WI38 (cell line): ENCODE measurements around the gene CCPG1.
"Not testable (repeated sequence)": the region's sequence is repeated elsewhere in the genome, so short reads cannot be mapped to it uniquely, and the experiment has no call there.

Experiments
- H3K4me3 ChIP-seq: 2 replicates; pipeline ENCODE4 v1.5.1; 2011; ENCODE audit warnings: low read depth, mild to moderate bottlenecking, control low read depth, low read length
- TF ChIP-seq, protein P1 (sequence below): IDR thresholded peaks from 2 replicates; pipeline ENCODE4 v1.5.1; 2012; ENCODE audit warnings: low read depth, mild to moderate bottlenecking, control low read depth, low read length

CCPG1 gene

DNA sequence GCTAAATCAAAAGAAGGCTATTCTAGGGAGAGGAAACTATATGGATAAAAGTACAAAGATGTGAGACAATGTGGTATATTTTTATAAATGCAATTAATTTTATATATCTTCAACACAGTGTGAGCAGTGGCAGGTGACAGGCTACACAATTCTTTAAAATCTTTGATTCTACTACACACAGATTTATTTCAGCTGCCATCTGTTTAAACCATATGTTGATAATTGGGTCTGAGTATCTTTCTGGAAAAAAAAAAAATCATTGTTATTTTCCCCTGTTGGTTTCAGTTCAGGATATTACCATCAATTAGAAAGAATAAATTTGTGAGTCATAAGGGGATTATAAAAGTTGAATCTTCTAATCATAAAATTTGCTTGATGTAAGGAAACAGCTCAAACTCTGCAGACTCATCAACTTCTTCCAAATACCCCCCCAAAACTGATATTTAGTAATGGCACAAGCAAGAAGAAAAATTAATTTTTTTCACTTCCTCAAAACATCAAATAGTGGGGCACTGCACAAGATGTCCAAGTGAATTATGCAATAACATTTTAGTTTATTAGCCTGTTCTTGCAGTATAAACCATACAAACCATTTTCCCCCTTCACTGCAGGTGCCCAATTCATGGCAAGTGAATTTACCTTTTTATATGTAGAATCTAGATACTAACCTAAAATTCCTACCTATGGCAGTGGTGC, 12.2 kb upstream of the CCPG1 start:
- TF ChIP-seq, protein P1, sequence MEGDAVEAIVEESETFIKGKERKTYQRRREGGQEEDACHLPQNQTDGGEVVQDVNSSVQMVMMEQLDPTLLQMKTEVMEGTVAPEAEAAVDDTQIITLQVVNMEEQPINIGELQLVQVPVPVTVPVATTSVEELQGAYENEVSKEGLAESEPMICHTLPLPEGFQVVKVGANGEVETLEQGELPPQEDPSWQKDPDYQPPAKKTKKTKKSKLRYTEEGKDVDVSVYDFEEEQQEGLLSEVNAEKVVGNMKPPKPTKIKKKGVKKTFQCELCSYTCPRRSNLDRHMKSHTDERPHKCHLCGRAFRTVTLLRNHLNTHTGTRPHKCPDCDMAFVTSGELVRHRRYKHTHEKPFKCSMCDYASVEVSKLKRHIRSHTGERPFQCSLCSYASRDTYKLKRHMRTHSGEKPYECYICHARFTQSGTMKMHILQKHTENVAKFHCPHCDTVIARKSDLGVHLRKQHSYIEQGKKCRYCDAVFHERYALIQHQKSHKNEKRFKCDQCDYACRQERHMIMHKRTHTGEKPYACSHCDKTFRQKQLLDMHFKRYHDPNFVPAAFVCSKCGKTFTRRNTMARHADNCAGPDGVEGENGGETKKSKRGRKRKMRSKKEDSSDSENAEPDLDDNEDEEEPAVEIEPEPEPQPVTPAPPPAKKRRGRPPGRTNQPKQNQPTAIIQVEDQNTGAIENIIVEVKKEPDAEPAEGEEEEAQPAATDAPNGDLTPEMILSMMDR, result no peak
- no peak overlapping the region for H3K4me3 ChIP-seq

DNA sequence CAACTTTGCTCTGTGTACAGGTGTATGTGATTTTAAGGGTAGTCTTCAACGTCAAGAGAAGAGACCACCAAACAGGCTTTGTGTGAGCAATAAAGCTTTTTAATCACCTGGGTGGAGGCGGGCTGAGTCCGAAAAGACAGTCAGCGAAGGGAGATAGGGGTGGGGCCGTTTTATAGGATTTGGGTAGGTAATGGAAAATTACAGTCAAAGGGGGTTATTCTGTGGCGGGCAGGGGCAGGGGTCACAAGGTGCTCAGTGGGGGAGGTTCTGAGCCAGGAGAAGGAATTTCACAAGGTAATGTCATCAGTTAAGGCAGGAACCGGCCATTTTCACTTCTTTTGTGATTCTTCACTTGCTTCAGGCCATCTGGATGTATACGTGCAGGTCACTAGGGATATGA, 9.5 kb upstream of the CCPG1 start:
- not testable (repeated sequence) for H3K4me3 ChIP-seq

DNA sequence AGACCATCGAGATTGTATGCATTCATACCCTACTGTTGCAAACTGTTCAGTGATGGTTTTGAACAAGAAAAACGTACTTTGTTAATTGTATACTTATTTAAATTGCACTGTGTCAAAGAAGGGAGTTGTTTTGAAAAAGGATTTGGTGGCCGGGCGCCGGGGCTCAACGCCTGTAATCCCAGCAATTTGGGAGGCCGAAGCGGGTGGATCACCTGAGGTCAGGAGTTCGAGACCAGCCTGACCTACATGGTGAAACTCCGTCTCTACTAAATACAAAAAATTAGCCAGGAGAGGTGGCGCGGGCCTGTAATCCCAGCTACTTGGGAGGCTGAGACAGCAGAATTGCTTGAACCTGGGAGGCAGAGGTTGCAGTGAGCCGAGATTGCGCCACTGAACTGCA, 817 bp upstream of the CCPG1 start:
- peak overlapping the region; percentile 80 for H3K4me3 ChIP-seq

DNA sequence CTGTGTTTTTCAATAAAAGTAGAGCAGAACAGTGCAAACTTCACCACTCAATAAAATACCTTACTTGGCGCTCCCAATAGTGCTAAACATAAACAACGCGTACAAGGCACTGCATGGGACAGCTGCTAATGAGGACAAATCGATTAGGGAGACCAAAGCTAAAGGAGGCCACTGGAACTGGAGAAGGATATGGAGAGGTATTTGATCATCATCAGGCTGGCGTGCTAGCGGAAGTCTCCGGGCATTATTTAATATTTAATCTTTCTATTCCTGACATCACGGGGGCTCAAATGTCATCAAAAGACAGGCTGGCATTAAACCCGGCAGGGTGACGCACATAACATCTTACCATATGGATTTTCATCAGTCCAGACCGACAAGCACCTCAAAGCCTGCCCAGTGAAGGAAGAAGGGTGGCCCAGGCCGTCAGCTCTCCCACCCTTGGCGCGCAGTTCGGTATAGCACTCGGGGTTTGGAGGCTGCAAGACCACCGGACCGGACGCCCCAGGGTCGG, 604 bp downstream of the CCPG1 start:
- TF ChIP-seq, protein P1, result no peak
- H3K4me3 ChIP-seq, result peak overlapping the region; percentile 80

DNA sequence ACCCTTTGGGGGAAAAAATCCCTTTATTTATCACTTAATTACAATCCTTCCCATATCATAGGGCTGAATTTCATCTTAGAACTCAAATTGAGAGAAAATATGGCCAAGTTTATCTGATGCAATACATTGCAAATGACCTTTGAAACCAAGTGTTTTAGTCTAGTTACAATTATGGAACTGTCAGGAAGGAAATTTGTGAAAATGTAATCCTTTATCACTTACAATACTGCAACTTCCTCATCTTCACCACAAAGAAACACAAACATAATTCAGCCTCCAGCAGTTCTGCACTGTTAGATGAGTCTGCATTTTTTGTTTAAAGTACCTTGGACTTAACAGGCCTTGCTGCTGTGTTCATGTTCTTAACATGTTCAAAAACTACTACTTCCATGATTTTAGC, 4.6 kb downstream of the CCPG1 start:
- no peak overlapping the region for H3K4me3 ChIP-seq
- TF ChIP-seq, protein P1, result no peak

DNA sequence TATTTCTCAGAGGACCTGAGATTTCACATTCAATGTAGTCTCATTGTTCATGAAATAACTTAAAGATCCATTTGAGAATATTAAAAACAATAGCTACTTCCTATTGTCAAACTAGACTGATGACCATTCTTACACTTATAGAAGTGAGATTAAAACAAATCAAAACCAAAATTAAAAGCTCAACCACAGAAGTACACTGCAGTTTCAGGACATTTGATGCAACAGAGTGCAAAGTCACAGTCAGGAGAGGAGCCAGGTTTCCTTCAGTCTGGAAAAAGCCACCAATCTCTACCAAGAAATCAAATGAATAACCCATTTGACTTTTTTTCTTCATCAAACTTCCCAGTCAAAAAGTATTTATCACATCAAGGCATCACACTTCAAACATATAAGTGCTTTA, 5.5 kb downstream of the CCPG1 start:
- H3K4me3 ChIP-seq, result no peak overlapping the region
- TF ChIP-seq, protein P1, result no peak

DNA sequence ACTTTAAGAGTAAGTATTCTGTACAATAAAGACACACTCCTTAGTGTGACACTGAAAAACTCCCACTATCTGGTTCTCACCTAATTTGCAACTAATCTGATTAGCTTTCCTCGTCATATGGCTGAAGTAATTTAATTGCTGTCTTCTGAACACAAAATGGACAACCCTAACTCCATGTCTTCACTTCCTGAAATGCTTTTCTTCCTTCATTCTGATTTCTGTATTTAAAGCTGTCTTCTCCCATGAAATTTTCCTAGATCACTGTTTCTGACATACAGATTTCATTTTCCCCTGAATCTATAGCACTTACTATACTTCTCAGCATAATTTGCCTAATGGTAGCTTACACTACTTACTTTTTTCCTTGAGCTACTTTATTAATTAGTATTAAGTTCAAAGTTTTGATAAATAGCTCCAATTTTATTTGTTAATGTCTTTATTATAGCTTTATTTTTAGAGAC, 6.3 kb downstream of the CCPG1 start:
- H3K4me3 ChIP-seq, result no peak overlapping the region
- TF ChIP-seq, protein P1, result no peak

DNA sequence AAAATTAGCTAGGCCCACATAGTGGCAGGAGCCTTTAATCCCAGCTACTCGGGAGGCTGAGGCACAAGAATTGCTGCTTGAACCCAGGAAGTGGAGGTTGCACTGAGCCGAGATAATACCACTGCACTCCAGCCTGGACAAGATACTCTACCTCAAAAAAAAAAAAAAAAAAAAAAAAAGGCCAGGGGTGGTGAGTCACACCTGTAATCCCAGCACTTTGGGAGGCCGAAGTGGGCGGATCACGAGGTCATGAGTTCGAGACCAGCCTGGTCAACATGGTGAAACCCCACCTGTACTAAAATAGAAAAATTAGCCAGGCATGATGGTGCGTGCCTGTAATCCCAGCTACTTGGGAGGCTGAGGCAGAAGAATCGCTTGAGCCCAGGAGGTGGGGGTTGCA, 8.1 kb downstream of the CCPG1 start:
- not testable (repeated sequence) for H3K4me3 ChIP-seq

DNA sequence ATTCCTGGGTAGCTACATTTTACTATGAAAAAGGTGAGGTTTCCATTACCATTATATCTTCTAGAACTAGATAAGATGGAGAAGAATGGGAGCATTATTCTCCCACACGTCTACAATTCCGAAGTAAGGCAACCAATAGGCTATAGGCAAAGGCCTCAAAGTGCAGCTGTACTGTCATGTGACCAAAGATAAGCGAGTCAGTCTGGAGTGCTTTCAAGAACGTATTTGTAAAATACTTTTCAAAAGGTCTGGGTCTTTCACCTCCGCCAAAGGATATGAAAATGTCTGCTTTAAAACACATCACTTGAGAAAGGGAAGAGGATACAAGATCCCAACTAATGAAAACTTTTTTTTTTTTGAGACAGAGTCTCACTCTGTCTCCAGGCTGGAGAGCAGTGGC, 9.9 kb downstream of the CCPG1 start:
- no peak overlapping the region for H3K4me3 ChIP-seq
- TF ChIP-seq, protein P1, result no peak
